ENCODE measurements around the gene ASIC2.

The ASIC2 gene

DNA sequence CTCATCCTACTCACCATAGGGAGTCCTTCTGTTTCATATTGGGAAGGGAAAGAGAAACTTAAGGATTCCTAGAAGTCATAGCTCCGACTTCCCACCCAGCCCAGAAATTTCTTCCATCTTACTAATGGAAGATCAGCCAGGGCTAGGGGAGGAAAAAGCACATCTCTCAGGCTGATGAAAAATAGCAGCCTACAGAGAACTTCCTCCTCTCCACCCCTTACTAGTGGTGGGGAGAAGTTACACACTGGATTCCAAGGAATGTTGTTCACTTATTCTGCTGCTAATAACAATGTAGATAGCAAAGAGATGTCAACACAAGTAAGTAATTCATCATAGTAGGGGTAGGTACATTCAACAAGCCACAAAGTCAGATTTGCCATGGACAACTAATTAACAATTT, 207.1 kb downstream of the ASIC2 start:
- no peak for TF ChIP-seq ZC3H10 (CRISPR knock-in tag; IDR thresholded peaks at IDR 0.05)
- no peak for TF ChIP-seq TCF4 (CRISPR knock-in tag; IDR thresholded peaks at IDR 0.05; ENCODE audit: borderline replicate concordance)
- TF ChIP-seq, protein P1, sequence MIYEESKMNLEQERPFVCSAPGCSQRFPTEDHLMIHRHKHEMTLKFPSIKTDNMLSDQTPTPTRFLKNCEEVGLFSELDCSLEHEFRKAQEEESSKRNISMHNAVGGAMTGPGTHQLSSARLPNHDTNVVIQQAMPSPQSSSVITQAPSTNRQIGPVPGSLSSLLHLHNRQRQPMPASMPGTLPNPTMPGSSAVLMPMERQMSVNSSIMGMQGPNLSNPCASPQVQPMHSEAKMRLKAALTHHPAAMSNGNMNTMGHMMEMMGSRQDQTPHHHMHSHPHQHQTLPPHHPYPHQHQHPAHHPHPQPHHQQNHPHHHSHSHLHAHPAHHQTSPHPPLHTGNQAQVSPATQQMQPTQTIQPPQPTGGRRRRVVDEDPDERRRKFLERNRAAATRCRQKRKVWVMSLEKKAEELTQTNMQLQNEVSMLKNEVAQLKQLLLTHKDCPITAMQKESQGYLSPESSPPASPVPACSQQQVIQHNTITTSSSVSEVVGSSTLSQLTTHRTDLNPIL (CRISPR knock-in tag; IDR thresholded peaks at IDR 0.05; ENCODE audit: low read depth), result no peak
- TF ChIP-seq ARNTL (CRISPR knock-in tag; IDR thresholded peaks at IDR 0.05; ENCODE audit: borderline replicate concordance, low read depth), result no peak
- no peak for TF ChIP-seq ZNF8 (CRISPR knock-in tag; IDR thresholded peaks at IDR 0.05)
- TF ChIP-seq TSHZ2 (CRISPR knock-in tag; IDR thresholded peaks at IDR 0.05), result no peak
- TF ChIP-seq ISL1 (CRISPR knock-in tag; IDR thresholded peaks at IDR 0.05), result no peak
- TF ChIP-seq TOX (CRISPR knock-in tag; IDR thresholded peaks at IDR 0.05; ENCODE audit: borderline replicate concordance), result no peak
- TF ChIP-seq ZFP30 (CRISPR knock-in tag; IDR thresholded peaks at IDR 0.05), result no peak
- no peak for ATAC-seq

GRCh38 chr17:33085256-33085655, 207.8 kb downstream of the ASIC2 start:
- TF ChIP-seq ZFP30 (CRISPR knock-in tag; IDR thresholded peaks at IDR 0.05) (no peak), OSR1 (CRISPR knock-in tag; IDR thresholded peaks at IDR 0.05) (no peak), GLIS3 (CRISPR knock-in tag; IDR thresholded peaks at IDR 0.05) (no peak), ISL1 (CRISPR knock-in tag; IDR thresholded peaks at IDR 0.05) (no peak), ZNF8 (CRISPR knock-in tag; IDR thresholded peaks at IDR 0.05) (no peak), TCF4 (CRISPR knock-in tag; IDR thresholded peaks at IDR 0.05; ENCODE audit: borderline replicate concordance) (no peak)
- ATAC-seq, result no peak

DNA sequence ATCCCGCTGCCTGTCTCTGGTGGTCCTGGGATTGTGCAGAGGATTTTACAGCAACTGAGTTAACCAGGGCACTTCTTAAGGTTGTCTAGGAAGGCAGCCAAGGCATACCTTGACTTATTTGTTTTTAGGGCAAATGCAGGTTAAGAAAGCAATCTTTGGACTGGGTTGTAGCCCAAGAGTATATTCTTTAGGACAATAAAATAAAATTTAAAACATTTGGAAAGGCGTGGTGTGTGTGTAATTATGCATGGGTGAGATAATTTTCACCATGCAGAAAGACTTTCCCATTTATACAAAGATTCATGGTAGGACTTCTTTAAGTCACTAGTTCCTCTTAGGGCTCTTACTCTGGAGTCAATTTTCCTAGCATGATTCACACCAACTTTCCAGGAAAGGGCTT, 208.3 kb downstream of the ASIC2 start:
- no peak for TF ChIP-seq ZNF565 (CRISPR knock-in tag; conservative IDR thresholded peaks at IDR 0.05; ENCODE audit: low read depth)
- no peak for TF ChIP-seq GLIS3 (CRISPR knock-in tag; IDR thresholded peaks at IDR 0.05)
- TF ChIP-seq ZNF70 (CRISPR knock-in tag; IDR thresholded peaks at IDR 0.05), result no peak
- no peak for TF ChIP-seq ZC3H10 (CRISPR knock-in tag; IDR thresholded peaks at IDR 0.05)
- no peak for TF ChIP-seq PPARA (CRISPR knock-in tag; IDR thresholded peaks at IDR 0.05; ENCODE audit: borderline replicate concordance)
- no peak for TF ChIP-seq TCF4 (CRISPR knock-in tag; IDR thresholded peaks at IDR 0.05; ENCODE audit: borderline replicate concordance)
- TF ChIP-seq, protein P1 (CRISPR knock-in tag; IDR thresholded peaks at IDR 0.05; ENCODE audit: low read depth), result no peak
- TF ChIP-seq RARB (CRISPR knock-in tag; IDR thresholded peaks at IDR 0.05), result no peak
- TF ChIP-seq ZFP30 (CRISPR knock-in tag; IDR thresholded peaks at IDR 0.05), result no peak
- no peak for TF ChIP-seq ZNF8 (CRISPR knock-in tag; IDR thresholded peaks at IDR 0.05)
- TF ChIP-seq ARNTL (CRISPR knock-in tag; IDR thresholded peaks at IDR 0.05; ENCODE audit: borderline replicate concordance, low read depth), result no peak
- TF ChIP-seq BACH2 (CRISPR knock-in tag; IDR thresholded peaks at IDR 0.05; ENCODE audit: borderline replicate concordance), result no peak
- TF ChIP-seq ESRRG (CRISPR knock-in tag; IDR thresholded peaks at IDR 0.05), result no peak
- TF ChIP-seq ZFP3 (CRISPR knock-in tag; IDR thresholded peaks at IDR 0.05), result no peak
- TF ChIP-seq CSDC2 (CRISPR knock-in tag; IDR thresholded peaks at IDR 0.05), result no peak
- ATAC-seq, result no peak

DNA sequence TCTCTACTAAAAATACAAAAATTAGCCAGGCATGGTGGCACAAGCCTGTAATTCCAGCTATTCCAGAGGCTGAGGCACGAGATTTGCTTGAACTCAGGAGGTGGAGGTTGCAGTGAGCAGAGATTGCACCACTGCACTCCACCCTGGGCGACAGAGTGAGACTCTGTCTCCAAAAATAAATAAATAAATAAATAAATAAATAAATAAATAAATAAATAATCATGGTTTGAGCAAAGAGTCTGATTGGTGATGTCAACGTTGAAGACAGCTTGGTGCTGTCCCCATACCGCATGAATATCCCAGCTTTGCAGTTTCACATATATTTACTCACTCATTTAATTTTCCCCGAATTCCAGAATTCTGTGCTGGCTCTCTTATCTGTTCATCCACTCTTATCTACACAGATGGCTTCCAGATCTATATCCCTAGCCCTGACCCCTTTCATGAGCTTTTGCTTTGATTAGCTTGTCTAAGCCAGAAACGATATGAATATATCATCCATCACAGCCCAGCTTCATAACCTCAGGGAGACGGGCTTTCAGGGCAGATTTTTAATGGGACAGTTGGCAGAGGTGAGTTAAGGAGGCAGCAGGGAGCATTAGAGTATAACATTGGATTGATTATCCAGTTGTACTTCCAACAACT, 210.4 kb downstream of the ASIC2 start:
- TF ChIP-seq TCF4 (CRISPR knock-in tag; IDR thresholded peaks at IDR 0.05; ENCODE audit: borderline replicate concordance), result peak; percentile 51; the same call in 1 of the 2 replicates
- no peak for TF ChIP-seq PPARA (CRISPR knock-in tag; IDR thresholded peaks at IDR 0.05; ENCODE audit: borderline replicate concordance)
- no peak for TF ChIP-seq ZC3H10 (CRISPR knock-in tag; IDR thresholded peaks at IDR 0.05)
- no peak for TF ChIP-seq SNAI2 (CRISPR knock-in tag; IDR thresholded peaks at IDR 0.05)
- ATAC-seq, result no peak

GRCh38 chr17:33080091-33080490, 213.0 kb downstream of the ASIC2 start:
- no peak for TF ChIP-seq GLIS3 (CRISPR knock-in tag; IDR thresholded peaks at IDR 0.05)
- no peak for TF ChIP-seq SNAI2 (CRISPR knock-in tag; IDR thresholded peaks at IDR 0.05)
- no peak for TF ChIP-seq ZNF70 (CRISPR knock-in tag; IDR thresholded peaks at IDR 0.05)
- no peak for TF ChIP-seq BACH2 (CRISPR knock-in tag; IDR thresholded peaks at IDR 0.05; ENCODE audit: borderline replicate concordance)

More at GRCh38 chr17:33080091-33080490, 213.0 kb downstream of the ASIC2 start:
- ATAC-seq, result no peak

Data from SK-N-SH treated with all-trans-retinoic acid at 6 μM for 48 hours (cell line).